Ecto neural progenitor cell (in vitro differentiated cells): ENCODE results near the gene ANKRD39.
"Not testable (repeated sequence)": the region's sequence is repeated elsewhere in the genome, so short reads cannot be mapped to it uniquely, and the experiment has no call there.

ENCODE experiments used
- DNase-seq: peaks from one replicate; pipeline ENCODE4 v3.0.0-alpha.2; 2018; ENCODE audit warnings: low spot score

ANKRD39 gene, protein sequence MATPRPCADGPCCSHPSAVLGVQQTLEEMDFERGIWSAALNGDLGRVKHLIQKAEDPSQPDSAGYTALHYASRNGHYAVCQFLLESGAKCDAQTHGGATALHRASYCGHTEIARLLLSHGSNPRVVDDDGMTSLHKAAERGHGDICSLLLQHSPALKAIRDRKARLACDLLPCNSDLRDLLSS

DNA sequence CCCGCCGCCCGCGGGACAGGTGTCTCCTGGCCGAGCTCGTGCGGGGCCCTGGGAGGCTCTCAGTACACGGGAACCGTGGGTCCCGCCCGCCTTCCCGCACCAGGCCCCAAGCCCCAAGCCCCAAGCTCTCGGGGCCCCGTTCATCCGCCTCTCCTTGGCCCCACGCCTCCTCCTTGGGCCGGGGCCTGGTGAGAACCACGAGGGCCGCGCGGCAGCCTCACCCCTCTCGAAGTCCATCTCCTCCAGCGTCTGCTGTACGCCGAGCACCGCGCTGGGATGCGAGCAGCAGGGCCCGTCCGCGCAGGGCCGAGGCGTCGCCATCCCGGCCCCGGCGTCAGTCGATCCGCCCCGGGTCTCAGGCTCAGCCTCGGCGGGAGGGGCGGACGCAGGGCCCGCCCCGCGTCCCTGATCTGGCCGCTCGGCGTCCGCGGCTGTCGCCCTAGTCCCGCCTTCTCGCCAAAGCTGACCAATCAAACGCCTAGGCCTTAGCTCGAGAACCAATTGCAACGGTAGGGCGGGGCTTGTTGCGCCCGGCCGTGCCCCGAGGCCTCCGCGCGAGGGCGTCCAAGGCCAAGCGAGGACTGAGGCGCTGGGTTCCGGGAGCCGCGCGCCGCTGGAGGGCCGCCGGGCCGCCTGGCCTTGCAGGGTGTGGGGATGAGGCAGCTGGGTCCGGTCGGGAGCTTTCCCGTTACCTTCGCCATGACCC is at the start of gene ANKRD39:
ANKRD39 (minus strand) TSS at position 350 of the 706 bp plus-strand sequence; CDS start at position 321, 29 bp downstream.
- peak; percentile 98 for DNase-seq

DNA sequence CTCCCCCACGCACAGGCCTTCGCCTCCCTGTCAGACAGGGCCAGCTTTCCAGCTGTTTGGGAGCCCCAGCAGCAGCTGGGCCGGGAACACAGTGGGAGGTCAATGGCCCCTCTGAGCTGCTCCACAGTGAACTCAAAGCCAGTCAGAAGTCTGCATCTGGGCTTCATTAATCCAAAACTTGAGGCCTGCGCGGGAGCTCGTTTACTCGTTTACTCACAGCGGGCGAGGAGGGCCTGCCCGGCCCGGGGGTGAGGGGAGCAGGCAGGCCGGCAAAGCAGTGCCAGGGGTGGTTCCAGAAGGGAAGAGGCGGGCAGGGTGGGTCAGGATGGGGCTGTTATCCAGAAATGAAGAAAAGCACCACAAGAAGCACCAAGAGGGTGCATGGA is 48.9 kb upstream of the ANKRD39 start:
- DNase-seq: peak; percentile 75

DNA sequence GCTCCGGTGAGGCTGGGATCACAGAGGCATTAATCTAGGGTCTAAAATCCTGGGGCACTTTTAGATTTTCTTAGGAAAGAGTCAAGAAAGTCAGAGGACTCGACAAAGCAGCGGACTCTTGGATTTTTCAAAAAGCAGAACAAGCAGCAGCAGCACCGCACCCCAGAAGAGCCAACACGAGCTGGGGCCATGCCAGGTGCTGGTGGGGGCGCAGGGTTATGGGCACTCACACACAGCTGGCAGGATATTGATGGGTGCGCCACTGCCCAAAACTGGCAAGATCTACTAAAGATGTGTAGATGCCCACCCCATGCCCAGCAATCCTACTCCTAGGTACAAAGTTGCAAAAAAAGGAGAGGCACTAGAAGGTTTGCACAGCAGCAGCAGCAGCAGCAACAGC is 46.0 kb upstream of the ANKRD39 start:
- DNase-seq: no peak

DNA sequence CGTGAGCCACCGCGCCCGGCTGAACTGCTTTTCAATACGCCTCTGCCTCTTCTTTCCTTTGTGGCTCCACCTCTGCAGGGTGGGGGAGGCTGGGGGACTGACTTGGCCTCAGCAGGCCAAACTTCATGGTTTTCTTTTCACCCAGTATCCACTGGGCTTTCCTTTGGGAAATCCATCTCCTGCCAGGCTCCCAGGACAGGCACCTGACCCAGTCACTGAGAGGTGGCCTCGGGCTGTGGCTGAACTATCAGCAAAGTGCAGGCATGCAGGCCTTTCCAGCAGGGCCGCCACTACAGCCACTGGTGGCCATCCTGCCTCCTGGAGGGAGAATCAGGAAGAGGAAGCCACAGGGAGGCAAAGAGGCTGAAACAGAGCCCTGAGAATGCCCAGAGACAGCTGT is 45.5 kb upstream of the ANKRD39 start:
- DNase-seq: no peak

DNA sequence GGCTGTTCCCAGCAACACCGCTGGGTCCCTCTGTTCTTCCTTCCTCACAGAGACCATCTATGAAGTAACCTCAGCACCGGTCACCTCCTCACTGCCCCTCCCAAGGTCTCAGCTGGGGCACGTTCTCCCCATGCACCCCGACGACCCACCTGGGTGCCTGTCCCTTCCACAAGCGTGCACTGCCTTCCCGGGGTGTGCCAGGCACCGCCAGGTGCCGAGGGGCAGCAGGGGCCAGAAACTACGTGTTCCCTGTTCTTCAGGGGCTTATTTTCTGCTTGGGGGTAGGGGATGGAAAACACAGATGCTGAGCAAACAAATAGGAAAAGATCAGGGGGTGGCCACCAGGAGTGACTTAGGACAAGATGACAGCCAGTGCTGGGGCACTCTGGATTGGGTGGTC is 42.4 kb upstream of the ANKRD39 start:
- DNase-seq: no peak

DNA sequence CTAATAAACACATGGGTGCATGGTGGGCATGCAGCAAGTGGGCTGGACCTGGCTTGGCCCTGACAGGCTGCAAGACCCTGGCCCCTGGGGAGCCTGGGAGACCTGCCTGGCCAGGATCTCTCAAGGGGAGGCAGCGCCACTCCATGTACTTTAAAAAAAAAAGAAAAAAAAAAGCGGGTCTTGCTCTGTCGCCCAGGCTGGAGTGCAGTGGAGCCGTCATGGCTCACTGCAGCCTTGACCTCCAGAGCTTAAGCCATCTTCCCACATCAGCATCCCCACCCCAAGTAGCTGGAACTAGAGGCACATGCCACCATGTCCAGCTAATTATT is 41.6 kb upstream of the ANKRD39 start:
- no peak for DNase-seq

DNA sequence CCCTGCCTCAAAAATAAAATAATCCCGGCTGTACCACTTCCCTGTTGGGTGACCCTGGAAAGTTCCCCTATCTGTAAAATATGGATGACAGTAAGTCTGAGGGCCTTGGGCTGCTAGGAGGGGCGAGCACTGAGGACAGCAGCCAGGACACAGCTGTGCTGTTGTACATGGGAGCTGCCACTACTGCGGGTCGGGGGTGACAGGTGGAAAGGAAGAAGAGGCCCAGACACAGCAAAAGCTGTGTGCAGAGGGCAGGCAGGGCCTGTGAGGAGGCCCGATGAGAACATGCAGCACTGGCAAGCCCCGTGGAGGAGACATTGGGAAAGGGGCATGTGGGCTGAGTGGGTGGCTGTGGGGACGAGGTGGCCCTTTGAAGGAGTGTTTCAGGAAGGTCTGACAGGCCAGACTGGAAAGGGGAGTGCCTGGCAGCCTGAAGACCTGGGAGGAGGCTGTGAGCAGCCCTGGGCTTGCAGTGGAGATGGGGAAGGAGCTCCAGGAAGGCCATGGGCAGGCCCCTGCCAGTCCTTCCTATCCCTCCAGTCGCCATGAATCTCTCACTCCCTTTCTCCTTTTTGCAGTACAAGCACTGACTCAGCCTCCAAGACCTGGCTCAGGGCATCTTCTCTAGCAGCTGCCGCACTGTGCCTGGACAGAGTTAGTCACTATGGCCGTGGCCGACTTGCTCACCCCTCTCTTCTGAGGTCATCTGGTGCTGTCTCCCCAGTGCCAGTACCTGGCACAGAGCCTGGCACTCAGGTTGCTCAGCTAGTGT is 41.0 kb upstream of the ANKRD39 start:
- no peak for DNase-seq

DNA sequence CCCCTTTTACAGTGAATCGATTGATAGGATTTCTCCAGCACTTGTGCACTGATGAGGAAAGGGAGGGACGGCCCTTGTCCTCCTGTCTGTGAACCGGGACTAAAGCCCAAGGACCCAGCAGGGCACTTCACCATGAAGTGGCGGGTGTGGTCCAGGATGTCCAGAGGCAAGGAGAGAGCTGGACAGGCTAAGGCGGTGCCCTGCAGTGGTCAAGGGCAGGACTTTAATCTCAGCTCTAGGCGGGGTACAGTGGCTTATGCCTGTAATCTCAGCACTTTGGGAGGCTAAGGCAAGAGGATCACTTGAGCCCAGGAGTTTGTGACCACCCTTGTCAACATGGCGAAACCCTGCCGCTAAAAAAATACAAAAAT is 40.3 kb upstream of the ANKRD39 start:
- DNase-seq: no peak

DNA sequence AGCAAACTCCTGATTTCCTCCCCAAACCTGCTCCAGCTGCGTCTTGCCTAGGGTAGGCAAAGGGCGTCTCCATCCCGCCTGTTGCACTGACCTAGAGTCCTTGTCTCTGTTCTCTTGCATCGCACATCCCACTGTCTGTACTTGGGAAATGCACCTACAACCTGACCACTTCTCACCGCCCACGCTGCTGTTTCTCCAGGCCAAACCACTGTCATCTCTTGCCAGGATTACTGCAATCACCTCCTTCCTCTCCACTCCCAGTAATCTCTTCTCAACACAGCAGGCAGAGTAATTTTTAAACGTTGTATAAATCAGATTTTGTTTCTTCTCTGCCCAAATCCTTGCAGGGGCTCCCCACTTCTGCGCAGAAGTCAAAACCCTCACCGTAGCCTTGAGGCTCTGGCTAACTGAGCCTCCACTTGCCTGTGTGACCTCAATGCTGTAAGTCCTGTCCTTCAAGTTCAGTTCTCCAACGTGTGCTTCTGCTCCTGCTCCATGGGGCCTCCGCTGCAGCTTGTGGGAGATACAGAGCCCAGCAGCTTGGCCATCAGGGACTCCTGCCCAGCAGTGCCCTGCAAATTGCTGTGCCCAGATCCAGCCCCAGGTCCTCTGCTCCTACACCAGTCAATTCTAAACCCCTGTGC is 39.8 kb upstream of the ANKRD39 start:
- DNase-seq: no peak

DNA sequence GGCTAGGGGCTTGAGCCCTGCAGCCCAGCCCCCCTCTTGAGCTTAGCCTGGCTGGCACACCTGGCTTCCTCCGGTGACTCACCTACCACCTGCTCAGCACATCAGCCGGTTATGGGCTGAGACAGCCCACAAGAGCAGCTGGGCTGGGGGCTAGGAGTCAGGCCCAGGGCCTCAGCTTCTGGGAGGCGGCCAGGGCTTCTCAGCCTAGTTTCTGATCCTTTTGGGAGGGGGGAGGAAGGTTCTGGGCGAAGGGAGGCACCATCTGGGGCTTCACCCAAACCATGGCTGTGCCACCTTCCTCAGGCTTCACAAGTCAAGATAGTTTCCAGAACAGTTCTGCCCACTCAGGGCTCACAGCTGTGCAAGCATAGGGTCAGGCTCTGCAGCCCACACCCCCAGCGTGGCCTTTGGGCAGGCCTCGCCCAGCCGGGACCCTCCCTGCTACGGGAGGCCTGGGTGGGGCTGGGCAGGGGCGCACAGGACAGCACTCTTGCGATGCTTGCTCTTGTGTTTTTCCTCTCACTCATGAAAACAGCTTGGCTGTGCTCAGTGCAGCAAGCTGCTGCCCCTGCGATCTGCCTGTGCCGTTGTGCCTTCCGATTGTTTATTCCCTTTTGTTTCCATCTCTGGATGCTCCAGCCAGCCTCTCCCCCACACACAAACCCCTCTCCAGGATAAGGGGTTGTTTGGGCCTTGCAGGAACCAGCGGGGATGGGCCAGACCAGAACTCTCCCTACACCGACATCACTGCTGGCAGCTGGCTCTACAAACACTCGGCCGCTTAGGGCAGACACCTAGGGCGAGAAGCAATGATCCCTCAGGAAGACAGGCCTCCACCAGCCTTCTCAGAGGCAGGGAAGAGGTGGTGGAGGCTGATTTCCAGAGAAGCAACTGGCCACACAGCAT is 38.2 kb upstream of the ANKRD39 start:
- DNase-seq: no peak

DNA sequence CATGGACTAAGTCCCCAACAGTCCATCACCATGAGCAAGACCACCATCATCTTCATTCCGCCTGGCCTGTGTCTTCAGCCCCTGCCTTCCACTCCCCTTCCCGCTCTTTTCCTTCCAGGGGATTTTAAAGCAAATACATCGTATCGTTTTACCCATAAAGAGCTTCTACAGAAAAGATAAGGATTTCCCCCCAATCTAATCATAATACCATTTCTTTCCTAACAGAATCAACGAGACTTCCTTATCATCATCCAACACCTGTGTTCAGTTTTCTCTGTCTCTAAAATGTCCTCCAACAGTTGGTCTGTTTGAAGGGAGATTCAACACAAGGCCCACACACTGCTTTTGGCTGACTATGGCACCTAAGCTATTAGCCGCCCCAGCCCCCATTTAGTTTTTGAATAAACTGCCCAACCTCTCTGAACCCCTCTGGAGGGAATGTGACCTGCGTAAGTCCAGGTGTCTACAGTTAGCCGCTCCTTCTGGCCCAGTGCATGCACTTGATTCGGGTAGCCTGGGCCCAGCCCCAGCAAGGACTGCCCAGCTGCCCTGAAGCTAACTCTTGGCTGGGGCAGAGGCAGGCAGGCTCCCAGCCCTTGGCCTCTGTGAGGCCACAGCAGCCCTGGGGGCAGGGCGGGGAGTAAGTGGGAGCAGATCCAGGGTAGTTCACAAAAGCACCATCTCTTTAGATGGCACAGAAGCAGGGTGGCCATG is 37.4 kb upstream of the ANKRD39 start:
- DNase-seq: no peak

DNA sequence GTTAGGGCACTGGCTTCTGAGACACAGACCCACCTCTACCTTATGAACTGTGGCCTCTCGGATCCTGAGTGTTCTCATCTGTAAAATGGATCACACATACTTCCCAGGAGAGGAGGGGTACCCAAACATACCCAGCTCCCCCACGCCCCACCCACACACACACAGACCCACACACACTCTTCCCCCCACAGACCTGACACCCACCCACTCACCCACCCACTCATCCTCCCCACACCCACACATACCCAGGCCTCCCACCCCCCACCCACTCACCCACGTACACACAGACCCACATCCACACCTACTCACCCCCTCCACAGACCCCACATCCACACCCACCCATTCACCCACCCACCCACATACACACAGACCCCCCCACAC is 36.3 kb upstream of the ANKRD39 start:
- no peak for DNase-seq

DNA sequence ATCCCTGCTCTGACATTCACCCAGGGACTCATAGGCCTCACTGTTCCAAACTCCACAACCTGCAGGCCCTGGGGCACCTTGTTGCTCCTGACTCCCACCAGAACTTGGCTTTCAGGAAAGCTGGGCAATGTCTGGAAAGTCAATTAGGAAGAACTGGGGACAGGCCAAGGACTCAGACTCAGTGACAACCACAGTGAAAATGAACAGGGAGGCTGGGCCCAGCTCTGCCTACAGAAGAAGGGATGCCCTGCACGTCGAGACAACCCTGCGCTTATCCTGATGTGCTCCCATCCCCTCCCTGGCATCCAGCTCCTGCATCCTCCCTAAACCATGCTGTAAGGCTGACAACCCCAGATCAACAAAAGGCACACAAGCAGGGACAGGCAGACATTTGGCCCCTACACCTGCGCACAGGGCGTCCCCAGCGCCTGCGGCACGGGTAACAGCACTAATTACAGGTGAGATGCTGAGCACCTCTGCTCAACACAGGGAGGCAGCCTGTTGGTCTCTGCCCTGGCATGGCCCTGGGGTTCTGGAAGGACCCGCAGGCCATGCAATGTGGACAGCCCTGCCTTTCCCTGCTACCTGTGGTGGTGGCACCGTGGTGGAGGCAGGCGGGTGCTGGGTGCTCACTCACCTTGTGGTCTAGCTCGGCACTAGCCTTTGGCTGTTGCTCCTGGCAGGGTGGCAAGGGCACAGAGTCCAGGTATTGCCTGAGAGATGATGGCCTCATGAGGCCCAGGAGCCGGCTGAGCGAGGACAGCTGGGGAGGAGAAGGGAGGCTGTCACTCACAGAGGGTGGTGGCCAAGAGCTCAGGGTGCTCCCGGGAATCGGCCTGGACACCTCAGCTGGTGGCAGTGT is 35.7 kb upstream of the ANKRD39 start:
- no peak for DNase-seq

DNA sequence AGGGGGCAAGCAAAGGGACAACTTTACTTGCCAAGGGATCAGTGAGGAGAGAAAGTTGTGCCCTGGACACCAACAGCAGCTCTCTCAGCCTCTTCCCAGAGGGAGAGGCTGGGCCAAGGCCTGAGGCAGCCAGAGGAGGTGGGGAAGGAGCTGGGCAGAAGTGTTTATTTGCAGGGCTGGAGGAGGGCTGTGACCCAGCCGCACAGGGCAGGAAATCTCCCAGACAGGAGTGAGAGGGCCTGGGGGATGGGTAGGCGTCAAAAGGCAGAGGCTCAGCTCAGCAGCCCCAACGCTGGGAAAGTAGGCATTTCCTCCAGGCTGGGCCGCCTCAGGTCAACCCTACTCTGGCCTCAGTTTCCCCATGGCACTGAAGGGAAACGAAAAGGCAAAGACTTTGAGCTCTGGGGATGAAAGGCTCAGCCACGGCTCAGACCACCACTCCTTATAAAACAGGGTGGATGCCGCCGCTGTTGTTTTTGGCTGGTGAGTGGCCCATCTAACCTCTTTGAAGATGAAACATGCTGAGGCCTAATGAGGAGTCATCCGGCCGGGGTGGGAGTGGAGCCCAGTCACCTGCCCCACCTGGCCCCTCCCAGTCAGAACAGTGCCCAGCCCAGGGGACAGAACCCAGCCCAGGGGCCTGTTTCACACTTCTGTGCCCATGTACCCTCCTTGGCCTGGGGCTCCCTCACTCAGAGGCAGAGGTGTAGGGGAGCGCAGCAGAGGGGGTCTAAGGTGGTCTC is 33.9 kb upstream of the ANKRD39 start:
- DNase-seq: no peak

DNA sequence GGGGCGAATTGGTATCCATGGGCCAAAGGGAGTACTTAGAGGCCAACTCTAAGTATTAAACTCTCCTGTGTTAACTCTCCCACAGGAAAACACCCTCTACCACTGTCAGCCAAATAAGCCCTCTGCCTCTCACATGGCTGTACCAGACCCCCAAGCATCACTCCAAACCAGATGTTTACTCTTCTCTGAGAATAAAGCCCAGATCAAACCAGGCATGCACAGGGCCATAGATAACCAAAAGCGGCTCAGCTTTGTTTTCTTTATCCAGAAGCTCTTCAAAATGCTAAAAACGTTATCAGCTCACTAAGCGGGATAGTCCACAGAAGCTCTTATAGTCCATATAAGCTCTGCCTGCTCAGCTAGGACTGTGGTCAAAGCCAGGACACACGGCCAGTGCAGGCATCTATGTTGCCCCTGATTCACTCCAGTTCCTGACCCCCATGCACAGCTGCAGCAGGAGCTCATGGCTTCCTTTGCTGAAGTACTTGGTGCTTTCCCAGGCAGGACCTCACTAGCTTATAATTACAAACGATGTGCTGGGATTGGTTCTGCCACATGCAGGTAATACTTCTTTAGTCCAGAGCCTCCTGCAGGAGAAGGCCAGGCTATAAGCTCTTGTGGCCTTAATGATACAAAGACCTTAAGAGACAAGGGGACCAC is 33.0 kb upstream of the ANKRD39 start:
- no peak for DNase-seq

DNA sequence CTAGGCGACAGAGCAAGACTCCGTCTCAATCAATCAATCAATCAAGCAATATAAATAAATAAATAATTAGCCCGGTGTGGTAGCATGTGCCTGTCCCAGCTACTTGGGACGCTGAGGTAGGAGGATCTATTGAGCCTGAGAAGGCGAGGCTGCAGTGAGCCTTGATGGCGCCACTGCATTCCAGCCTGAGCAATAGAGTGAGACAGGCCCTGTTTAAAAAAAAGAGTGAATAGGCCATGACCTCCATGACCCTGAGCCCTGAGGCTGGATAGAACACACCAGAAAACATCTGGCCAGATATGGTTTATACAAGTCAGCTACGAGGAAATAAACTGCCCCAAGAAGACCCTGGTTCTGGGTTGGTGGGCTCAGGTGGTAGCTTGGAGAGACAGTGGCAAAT is 32.4 kb upstream of the ANKRD39 start:
- no peak for DNase-seq

DNA sequence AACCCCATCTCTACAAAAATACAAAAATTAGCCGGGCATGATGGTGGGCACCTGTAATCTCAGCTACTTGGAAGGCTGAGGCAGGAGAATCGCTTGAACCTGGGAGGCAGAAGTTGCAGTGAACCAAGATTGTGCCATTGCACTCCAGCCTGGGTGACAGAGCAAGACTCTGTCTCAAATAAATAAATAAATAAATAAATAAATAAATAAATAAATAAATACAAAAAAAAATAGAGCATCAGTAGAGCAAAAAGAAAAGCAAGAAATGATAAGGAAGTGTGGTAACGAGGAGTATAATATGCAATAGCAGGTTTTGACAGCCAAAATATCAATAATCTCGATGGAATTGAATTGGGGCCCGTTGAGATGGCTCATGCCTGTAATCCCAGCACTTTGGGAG is 31.7 kb upstream of the ANKRD39 start:
- not testable (repeated sequence) for DNase-seq

DNA sequence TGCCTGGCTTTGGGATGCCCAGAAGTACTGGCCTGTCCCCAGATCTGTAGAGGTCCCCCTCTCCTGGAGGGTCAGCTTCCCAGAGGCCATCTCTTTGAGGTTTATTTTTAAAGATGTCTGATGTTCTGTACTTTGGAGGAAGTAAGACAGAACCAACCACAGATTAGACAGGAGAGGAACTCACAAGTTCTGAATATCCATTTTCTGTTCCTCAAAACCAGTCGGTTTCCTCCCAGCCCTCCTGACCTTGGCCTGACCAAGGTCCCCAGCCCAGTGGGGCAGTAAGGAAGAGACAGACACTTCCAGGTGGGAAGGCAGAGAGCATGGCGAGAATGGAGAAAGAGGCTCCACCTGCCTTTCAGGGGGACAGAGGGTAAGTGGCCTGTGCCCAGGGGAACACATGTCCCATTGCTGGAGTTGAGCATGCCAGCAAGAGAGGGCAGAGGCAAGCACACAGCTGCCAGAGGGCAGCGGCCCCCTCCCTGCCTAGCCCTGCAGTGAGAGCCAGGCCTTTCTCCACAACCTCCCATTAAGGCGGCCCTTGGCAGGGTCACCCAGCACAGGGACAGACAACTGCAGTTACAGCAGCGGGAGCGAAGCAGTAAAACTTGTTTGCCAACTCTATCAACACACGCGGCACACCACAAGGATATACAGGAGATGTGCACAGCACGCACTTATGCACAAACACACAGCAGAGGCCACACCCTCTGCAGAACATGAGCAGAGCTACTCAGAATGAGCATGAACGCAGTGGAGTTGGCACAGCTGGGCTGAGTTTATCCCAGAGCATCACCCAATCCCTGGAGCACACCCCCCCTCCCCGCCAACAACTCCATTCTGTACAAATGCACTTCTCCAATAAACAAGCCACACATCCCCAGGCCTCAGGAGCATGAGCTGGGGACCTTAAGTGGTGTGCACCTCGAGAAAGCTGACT is 30.5 kb upstream of the ANKRD39 start:
- DNase-seq: no peak
